HepG2 (cell line): ENCODE data around the gene C1R. TPM values are rescaled to one million over a fixed set of nuclear protein-coding genes. Genes with fewer than 3 reads are reported as not detected.

ENCODE experiments used
- AKAP8 ChIP-seq: sonication (generic); formaldehyde crosslinking; IDR thresholded peaks from 2 replicates; pipeline ENCODE4 v1.5.1; 2020; ENCODE audit warnings: mild to moderate bottlenecking, missing genetic modification reagents
- BCL6 ChIP-seq: IDR thresholded peaks from 2 replicates; pipeline ENCODE4 v1.6.1; 2016; ENCODE audit warnings: missing genetic modification reagents, missing compliant biosample characterization
- CEBPG ChIP-seq: IDR thresholded peaks from 2 replicates; pipeline ENCODE4 v1.6.1; 2016
- E2F1 ChIP-seq: sonication (generic); formaldehyde crosslinking; IDR thresholded peaks from 2 replicates; pipeline ENCODE4 v1.5.0; 2020; ENCODE audit warnings: missing genetic modification reagents
- ESRRA ChIP-seq: sonication (generic); formaldehyde crosslinking; IDR thresholded peaks from 2 replicates; pipeline ENCODE4 v1.5.1; 2020; ENCODE audit warnings: mild to moderate bottlenecking, low read depth, missing genetic modification reagents
- GFI1 ChIP-seq: sonication (generic); formaldehyde crosslinking; IDR thresholded peaks from 2 replicates; pipeline ENCODE4 v1.5.0; 2020; ENCODE audit warnings: missing genetic modification reagents, mild to moderate bottlenecking, borderline replicate concordance
- IRF9 ChIP-seq: sonication (generic); formaldehyde crosslinking; IDR thresholded peaks from 2 replicates; pipeline ENCODE4 v1.8.0; 2022; ENCODE audit warnings: missing genetic modification reagents, mild to moderate bottlenecking, borderline replicate concordance
- MNT ChIP-seq: fragments of 450-650 bp; IDR thresholded peaks from 2 replicates; pipeline ENCODE4 v1.6.1; 2016
- NR2F6 ChIP-seq, 2 experiments: IDR thresholded peaks; 2 replicates each; pipeline ENCODE4 v1.6.1; 2016; ENCODE audit warnings: antibody characterized with exemption in 1 of 2, mild to moderate bottlenecking in 1 of 2
- RXRA ChIP-seq: sonication (generic); formaldehyde crosslinking; IDR thresholded peaks from 2 replicates; pipeline ENCODE4 v1.5.1; 2020; ENCODE audit warnings: missing genetic modification reagents
- YY1 ChIP-seq: IDR thresholded peaks from 2 replicates; pipeline ENCODE4 v1.6.1; 2011; ENCODE audit warnings: low read length, low read depth, moderate library complexity, mild to moderate bottlenecking; ENCODE audit not compliant: insufficient read depth, insufficient replicate concordance
- ZC3H4 ChIP-seq: sonication (generic); formaldehyde crosslinking; IDR thresholded peaks from 2 replicates; pipeline ENCODE4 v1.4.0; 2020; ENCODE audit warnings: missing genetic modification reagents, borderline replicate concordance
- ZFAT ChIP-seq: sonication (generic); formaldehyde crosslinking; conservative IDR thresholded peaks from 2 replicates; pipeline ENCODE4 v1.8.1; 2023; ENCODE audit warnings: missing genetic modification reagents, inconsistent platforms
- ZFY ChIP-seq: sonication (generic); formaldehyde crosslinking; IDR thresholded peaks from 2 replicates; pipeline ENCODE4 v1.4.0; 2020; ENCODE audit warnings: missing genetic modification reagents
- ZNF234 ChIP-seq: sonication (generic); formaldehyde crosslinking; conservative IDR thresholded peaks from 2 replicates; pipeline ENCODE4 v1.5.1; 2020; ENCODE audit warnings: mild to moderate bottlenecking, missing genetic modification reagents
- ZNF317 ChIP-seq: sonication (generic); formaldehyde crosslinking; IDR thresholded peaks from 2 replicates; pipeline ENCODE4 v1.5.0; 2020; ENCODE audit warnings: mild to moderate bottlenecking, missing genetic modification reagents
- ZNF33A ChIP-seq: sonication (generic); formaldehyde crosslinking; IDR thresholded peaks from 2 replicates; pipeline ENCODE4 v1.5.1; 2020; ENCODE audit warnings: missing genetic modification reagents, mild to moderate bottlenecking, moderate library complexity, borderline replicate concordance
- ZNF574 ChIP-seq: sonication (generic); formaldehyde crosslinking; IDR thresholded peaks from 2 replicates; pipeline ENCODE4 v1.4.0; 2020; ENCODE audit warnings: missing genetic modification reagents
- ZNF770 ChIP-seq: sonication (generic); formaldehyde crosslinking; IDR thresholded peaks from 2 replicates; pipeline ENCODE4 v1.5.0; 2020; ENCODE audit warnings: mild to moderate bottlenecking, missing genetic modification reagents
- ZSCAN29 ChIP-seq: sonication (generic); formaldehyde crosslinking; conservative IDR thresholded peaks from 2 replicates; pipeline ENCODE4 v1.4.0; 2020; ENCODE audit warnings: mild to moderate bottlenecking, missing genetic modification reagents
- polyA plus RNA-seq, 8 experiments: library from polyadenylated mRNA; depleted of rRNA in 3 of 8; stranded (reverse) in 7 of 8; unstranded in 1 of 8; fragments of >200 nt; fragmentation: Illumina TruSeq in 4 of 8; extraction: Trizol in 4 of 8; gene quantifications; 2 replicates each; pipeline versions ENCODE4 v1.2.1 to v1.2.3, GENCODE V29; 2011 to 2016; ENCODE audit warnings: low read depth in 4 of 8, missing spikeins in 1 of 8, mixed read lengths in 1 of 8; ENCODE audit not compliant: insufficient read depth in 1 of 8
- total RNA-seq, 5 experiments: library from RNA; depleted of rRNA; stranded (reverse); fragments of >200 nt; fragmentation: Illumina TruSeq; extraction: Trizol; gene quantifications; 2 replicates each; pipeline ENCODE4 v1.2.3, GENCODE V29; 2016; ENCODE audit warnings: low read depth in 1 of 5

C1R gene
- total and polyA plus RNA-seq, 2 of the 13 experiments (the other 11 are each of a cell fraction or from before 2014, with no cell fraction given) = 3.5 to 6.5 TPM

GRCh38 chr12:7122811-7123769 lies 30.8 kb upstream of the C1R start (continued):
- TF ChIP-seq NR2F6 (IDR thresholded peaks at IDR 0.05) = peak; percentile 93
- TF ChIP-seq NR2F6 (CRISPR knock-in tag; IDR thresholded peaks at IDR 0.05) = peak; percentile 91
- peak; percentile 59; the same call in 1 of the 2 replicates for TF ChIP-seq ZNF770
- no peak for TF ChIP-seq IRF9 (CRISPR knock-in tag)
- 0 out of 2 replicates have a peak, but pooled peaks have one; percentile 23 for TF ChIP-seq ZFY
- TF ChIP-seq ZNF574 (CRISPR knock-in tag) = 0 out of 2 replicates have a peak, but pooled peaks have one; percentile 32
- no peak for TF ChIP-seq ZNF33A (CRISPR knock-in tag)
- TF ChIP-seq E2F1 (CRISPR knock-in tag) = no peak
- TF ChIP-seq ESRRA (CRISPR knock-in tag) = peak; percentile 24; the same call in 1 of the 2 replicates
- TF ChIP-seq ZNF317 (CRISPR knock-in tag) = no peak
- no peak for TF ChIP-seq MNT
- no peak for TF ChIP-seq AKAP8 (CRISPR knock-in tag)
- 0 out of 2 replicates have a peak, but pooled peaks have one; percentile 37 for TF ChIP-seq ZSCAN29
- TF ChIP-seq RXRA (CRISPR knock-in tag) = peak; percentile 84
- peak; percentile 60 for TF ChIP-seq BCL6 (CRISPR knock-in tag)
- no peak for TF ChIP-seq GFI1 (CRISPR knock-in tag)
- TF ChIP-seq YY1 = peak; percentile 12
- TF ChIP-seq ZNF234 (CRISPR knock-in tag) = no peak
- no peak for TF ChIP-seq ZFAT (CRISPR knock-in tag)
- no peak for TF ChIP-seq CEBPG (CRISPR knock-in tag)
- no peak for TF ChIP-seq ZC3H4
